GM19468 (cell line): ENCODE results near the gene CAMK2A.

Experiments used
- ATAC-seq: cut with Tn5 transposase; IDR thresholded peaks from one replicate; pipeline ENCODE4 v1.9.1; 2021; ENCODE audit warnings: mild to moderate bottlenecking, moderate library complexity, moderate number of reproducible peaks; ENCODE audit not compliant: unreplicated experiment; ENCODE audit errors: extremely low read depth

Gene CAMK2A

GRCh38 chr5:150317048-150318003 lies 27.8 kb upstream of the CAMK2A start:
- no peak for ATAC-seq

- ATAC-seq: no peak
Observed at GRCh38 chr5:150316320-150316719, 26.7 kb upstream of the CAMK2A start.

GRCh38 chr5:150315245-150315644 lies 25.7 kb upstream of the CAMK2A start:
- ATAC-seq: no peak

DNA sequence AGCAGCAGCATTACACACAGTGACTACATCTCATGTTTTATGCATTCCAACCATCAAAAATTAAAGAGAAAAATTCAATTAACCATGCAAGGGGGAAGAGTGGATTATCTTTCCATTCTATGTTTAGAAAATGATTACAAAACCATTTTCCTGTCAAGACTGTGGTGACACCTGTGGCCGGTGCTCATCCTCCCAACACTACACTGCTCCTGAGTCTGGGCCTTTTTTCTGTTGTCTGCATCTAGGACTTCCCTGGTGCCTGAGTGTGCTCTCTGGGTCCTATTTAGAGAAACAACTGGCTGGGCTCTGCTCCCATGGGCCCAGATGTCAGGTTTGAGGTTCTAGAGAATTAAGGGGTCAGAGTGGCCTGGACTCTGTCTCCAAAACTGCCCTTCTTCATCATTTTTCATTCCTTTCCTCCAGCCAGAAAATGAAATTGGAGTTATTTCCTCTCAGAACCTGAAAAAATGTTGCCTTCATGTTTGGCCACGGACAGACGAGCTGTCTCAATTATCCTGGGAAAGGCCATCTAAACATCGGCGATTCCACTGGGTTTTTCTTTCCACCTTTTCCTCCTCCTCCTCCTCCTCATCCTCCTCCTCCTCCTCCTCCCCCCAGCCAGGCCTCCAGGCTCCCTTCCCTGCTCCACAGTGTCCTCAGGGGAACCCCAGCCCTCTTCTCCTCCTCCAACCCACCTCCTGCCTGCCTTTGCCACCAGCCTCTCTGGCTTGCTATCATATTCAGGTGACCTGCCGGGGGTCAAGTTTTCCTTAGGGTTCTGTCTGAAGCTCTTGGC lies 24.5 kb upstream of the CAMK2A start:
- ATAC-seq: no peak

GRCh38 chr5:150313501-150313900 lies 23.9 kb upstream of the CAMK2A start:
- no peak for ATAC-seq

DNA sequence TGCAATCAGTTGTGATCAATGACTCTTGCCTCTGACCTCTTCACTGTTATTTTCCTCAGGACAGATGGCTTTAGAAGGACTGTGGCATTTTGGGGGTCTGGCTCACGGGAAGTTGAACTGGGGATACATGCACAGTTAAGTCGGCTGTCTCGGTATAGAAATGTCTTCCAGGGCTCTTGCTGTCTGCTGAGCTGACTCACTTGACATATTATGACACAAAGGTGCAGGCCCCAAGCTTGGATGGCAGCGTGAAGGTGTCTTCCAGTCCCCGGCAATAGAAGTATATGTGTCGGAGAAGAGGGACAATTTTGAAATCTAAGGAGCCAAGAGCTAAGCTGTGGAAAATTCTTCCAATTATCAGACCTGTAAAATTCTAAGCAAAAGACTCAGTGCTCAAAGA lies 22.9 kb upstream of the CAMK2A start:
- no peak for ATAC-seq

DNA sequence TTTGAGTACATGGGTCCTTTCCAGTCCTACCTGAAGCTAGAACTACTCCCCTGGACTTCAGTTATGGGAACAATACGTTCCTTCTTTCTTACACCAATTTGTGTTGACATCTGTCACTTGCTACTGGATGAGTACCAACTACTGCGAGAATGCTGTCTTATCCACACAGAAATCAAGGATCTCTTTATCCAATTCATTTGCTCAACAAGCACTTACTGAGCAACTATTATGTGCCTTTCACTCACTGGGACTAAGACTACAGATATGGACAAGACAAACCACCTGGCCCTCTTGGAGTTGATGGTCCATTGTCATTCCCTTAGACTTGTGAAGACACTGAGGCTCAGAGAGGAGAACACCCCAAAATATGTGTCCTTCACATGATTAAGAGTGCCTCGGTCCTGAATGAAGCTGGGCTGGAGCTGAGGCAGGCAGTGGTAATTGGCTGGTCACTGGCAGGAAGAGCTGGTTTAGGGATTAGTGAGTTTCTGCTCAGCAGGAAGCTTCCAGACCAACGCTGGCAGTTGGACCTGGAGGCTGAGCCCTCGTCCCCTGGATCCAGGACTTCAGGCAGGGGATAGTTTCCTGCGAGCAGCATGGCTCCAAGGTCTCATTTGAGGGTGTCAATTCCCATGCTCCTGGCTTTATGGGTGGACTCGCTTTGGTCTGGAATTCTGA lies 21.6 kb upstream of the CAMK2A start:
- no peak for ATAC-seq

DNA sequence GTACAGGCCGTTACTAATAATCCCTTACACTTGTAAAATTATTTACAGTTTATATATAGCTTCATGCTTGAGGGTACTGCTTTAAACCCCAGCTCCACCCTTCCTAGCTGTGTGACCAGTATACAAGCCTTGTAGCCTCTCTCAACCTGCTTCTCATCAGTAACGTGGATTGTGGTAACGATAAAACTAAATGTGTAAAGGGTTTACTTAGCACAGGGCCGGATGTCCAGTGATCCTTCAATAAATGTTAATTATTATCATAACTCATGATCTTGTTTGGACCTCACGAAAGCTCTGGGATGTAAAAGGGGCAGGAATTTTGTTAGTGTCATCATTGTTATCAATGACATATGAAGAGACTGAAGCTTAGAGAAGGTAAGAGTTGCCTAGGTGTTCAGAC lies 20.7 kb upstream of the CAMK2A start:
- no peak for ATAC-seq

- ATAC-seq: no peak
Observed at GRCh38 chr5:150309886-150310239, 20.3 kb upstream of the CAMK2A start.

DNA sequence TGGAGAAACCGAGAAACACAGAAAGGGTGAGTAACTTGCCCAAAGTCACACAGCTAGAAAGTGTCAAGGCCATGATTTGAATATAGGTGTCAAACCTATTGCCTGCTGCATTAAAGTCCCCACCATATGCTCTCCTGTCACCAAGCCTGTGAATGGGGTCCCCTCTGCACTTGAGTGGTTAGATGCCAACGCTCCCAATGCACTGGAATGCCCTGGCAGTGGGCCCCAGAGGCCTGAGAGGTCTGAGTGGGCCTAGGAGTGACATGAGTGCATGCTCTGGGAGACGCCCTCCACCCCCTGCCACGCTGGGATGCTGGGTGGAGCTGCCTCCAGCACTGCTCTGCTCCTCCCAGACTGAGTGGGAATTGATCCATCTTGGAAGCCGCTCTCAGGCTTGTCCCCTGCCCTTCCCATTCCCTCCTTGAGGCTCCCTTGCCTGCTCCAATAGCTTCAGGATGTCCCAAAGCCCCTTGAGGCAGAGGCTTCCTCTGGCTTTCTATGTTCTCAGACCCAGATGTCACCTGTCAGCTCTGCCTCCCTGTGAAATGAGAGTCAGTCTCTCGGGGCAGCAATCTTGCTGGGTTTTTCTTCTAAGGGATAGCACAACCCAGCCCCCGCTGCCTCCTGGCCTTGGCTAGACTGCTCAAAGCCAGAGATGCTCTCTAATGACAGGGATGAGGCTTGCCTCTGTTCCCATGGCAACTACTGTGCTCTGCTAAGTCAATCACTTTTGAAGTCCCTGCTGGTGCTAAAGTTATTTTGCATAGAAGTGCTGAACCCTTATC lies 19.7 kb upstream of the CAMK2A start:
- ATAC-seq: no peak

GRCh38 chr5:150307617-150308426 lies 18.2 kb upstream of the CAMK2A start:
- ATAC-seq: no peak

GRCh38 chr5:150306775-150307174 lies 17.2 kb upstream of the CAMK2A start:
- ATAC-seq: no peak

DNA sequence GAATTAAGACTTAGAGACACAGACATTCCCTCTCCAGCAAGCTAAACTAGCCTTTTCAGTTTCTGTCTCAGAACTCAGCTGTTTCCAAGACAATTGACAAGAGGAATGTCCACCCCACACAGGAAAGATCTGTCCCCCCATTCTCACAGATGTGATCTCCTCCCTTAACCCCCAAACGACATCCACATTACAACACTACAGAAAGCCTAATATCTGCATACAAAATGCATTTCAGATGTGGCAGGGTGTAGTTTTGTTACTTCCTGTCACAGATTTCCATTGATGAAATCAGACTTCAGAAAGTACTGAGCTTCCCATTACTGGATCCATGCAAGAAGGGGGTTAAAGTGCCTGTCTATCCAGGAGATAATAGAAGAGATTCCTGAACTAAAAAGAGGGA lies 16.0 kb upstream of the CAMK2A start:
- ATAC-seq: no peak

DNA sequence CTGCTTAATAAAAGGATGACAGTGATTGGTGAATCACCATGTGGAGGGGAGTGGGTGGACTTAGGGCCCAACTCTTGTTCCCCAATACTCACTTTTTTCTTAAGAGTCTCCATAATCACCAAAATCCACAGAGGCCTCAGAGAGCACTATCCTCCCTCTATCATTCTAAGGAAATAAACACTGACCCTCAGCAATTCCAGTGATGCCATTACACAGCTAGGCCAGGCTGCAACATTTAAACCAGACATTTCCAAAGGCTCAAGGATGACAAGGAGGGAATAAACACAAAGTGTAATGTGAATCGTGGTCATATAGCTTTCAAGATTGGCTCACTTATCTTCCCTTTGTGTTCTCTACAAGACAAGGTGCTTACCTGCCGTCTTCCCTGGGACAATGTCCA lies 15.5 kb upstream of the CAMK2A start:
- ATAC-seq: no peak

GRCh38 chr5:150304481-150305081 lies 15.0 kb upstream of the CAMK2A start:
- ATAC-seq: no peak

GRCh38 chr5:150303660-150304386 lies 14.2 kb upstream of the CAMK2A start:
- ATAC-seq: no peak

- ATAC-seq: no peak
Observed at GRCh38 chr5:150303070-150303615, 13.6 kb upstream of the CAMK2A start.
